BJ (cell line): ENCODE results near the gene SS18L1. TPM values are rescaled to one million over a fixed set of nuclear protein-coding genes. Genes with fewer than 3 reads are reported as not detected.

Experiments
- CTCF ChIA-PET: fragments of 350-600 bp; formaldehyde crosslinking; extraction: SDS; loops from one replicate; lab custom pipeline; 2021; ENCODE audit warnings: antibody characterized with exemption, inconsistent platforms; lab: Yijun Ruan, JAX
- POLR2A ChIA-PET: fragments of 300-600 bp; sonication (Branson Sonifier 250); formaldehyde crosslinking; extraction: SDS; loops from one replicate; lab custom pipeline; 2021; ENCODE audit warnings: antibody characterized with exemption; lab: Charles Lee
- DNase-seq: peaks from one replicate; pipeline ENCODE4 v3.0.0-alpha.2; 2011; ENCODE audit warnings: low read depth
- H3K27me3 ChIP-seq: 2 replicates; pipeline ENCODE4 v1.6.0; 2011; ENCODE audit warnings: low read length; ENCODE audit not compliant: control insufficient read depth, insufficient read depth
- H3K36me3 ChIP-seq: 2 replicates; pipeline ENCODE4 v1.5.1; 2011; ENCODE audit warnings: low read length; ENCODE audit not compliant: control insufficient read depth, insufficient read depth
- H3K4me3 ChIP-seq: 2 replicates; pipeline ENCODE4 v1.5.1; 2011; ENCODE audit warnings: low read depth, mild to moderate bottlenecking, control low read depth, low read length
- polyA plus RNA-seq: library from polyadenylated mRNA; depleted of rRNA; stranded (reverse); fragments of >200 nt; gene quantifications from 2 replicates; pipeline ENCODE4 v1.2.3, GENCODE V29; 2011
- TF ChIP-seq, protein P1 (sequence below): IDR thresholded peaks from 2 replicates; pipeline ENCODE4 v1.5.1; 2011; ENCODE audit warnings: low read depth, mild to moderate bottlenecking, control low read depth, inconsistent platforms, low read length, moderate library complexity; ENCODE audit not compliant: insufficient read depth

SS18L1 gene
- polyA plus RNA-seq, 1 experiment, result 6.7 TPM

- H3K36me3 ChIP-seq, result peaks cover 41% of the 10 kb centered on the region
- CTCF ChIA-PET, result interaction anchor here (0.7 to 4.1 kb wide), 9 partner anchors 9 to 133 kb away, joined by 3 to 33 read pairs (median 5); no protein-coding TSS in a partner anchor
Observed at GRCh38 chr20:62138204-62138543, 5.4 kb upstream of the SS18L1 start.

GRCh38 chr20:62138912-62139311 lies 4.7 kb upstream of the SS18L1 start:
- Histone ChIP-seq H3K36me3 (peaks cover 35% of the 10 kb centered on the region), H3K27me3 (no peaks in the 10 kb centered on the region), H3K4me3 (no peak overlapping the region)
- TF ChIP-seq, protein P1, sequence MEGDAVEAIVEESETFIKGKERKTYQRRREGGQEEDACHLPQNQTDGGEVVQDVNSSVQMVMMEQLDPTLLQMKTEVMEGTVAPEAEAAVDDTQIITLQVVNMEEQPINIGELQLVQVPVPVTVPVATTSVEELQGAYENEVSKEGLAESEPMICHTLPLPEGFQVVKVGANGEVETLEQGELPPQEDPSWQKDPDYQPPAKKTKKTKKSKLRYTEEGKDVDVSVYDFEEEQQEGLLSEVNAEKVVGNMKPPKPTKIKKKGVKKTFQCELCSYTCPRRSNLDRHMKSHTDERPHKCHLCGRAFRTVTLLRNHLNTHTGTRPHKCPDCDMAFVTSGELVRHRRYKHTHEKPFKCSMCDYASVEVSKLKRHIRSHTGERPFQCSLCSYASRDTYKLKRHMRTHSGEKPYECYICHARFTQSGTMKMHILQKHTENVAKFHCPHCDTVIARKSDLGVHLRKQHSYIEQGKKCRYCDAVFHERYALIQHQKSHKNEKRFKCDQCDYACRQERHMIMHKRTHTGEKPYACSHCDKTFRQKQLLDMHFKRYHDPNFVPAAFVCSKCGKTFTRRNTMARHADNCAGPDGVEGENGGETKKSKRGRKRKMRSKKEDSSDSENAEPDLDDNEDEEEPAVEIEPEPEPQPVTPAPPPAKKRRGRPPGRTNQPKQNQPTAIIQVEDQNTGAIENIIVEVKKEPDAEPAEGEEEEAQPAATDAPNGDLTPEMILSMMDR, result no peak
- POLR2A ChIA-PET, result no interaction called here
- CTCF ChIA-PET, result interaction anchor here (1.0 to 4.1 kb wide), 5 partner anchors 16 to 128 kb away, joined by 3 to 33 read pairs (median 10); no protein-coding TSS in a partner anchor
- no peak for DNase-seq

More at GRCh38 chr20:62138204-62138543, 5.4 kb upstream of the SS18L1 start:
- Histone ChIP-seq H3K4me3 (no peak overlapping the region), H3K27me3 (no peaks in the 10 kb centered on the region)
- POLR2A ChIA-PET, result no interaction called here
- no peak for DNase-seq
- TF ChIP-seq, protein P1, result no peak

GRCh38 chr20:62139636-62140035 lies 3.9 kb upstream of the SS18L1 start:
- CTCF ChIA-PET, result interaction anchor here (3.2 kb wide), 1 partner anchor 114 kb away, joined by 12 read pairs; no protein-coding TSS in a partner anchor
- Histone ChIP-seq H3K36me3 (peaks cover 33% of the 10 kb centered on the region), H3K27me3 (no peaks in the 10 kb centered on the region), H3K4me3 (no peak overlapping the region)
- POLR2A ChIA-PET, result no interaction called here
- DNase-seq, result no peak
- TF ChIP-seq, protein P1, result no peak

GRCh38 chr20:62141043-62141396 lies 2.5 kb upstream of the SS18L1 start:
- TF ChIP-seq, protein P1, result no peak
- POLR2A ChIA-PET, result no interaction called here
- DNase-seq, result no peak
- no peak overlapping the region for H3K4me3 ChIP-seq
- H3K27me3 ChIP-seq, result no peaks in the 10 kb centered on the region
- peaks cover 27% of the 10 kb centered on the region for H3K36me3 ChIP-seq
- CTCF ChIA-PET, result interaction anchor here (0.7 to 3.2 kb wide), 4 partner anchors 72 to 130 kb away, joined by 3 to 12 read pairs (median 8); no protein-coding TSS in a partner anchor

DNA sequence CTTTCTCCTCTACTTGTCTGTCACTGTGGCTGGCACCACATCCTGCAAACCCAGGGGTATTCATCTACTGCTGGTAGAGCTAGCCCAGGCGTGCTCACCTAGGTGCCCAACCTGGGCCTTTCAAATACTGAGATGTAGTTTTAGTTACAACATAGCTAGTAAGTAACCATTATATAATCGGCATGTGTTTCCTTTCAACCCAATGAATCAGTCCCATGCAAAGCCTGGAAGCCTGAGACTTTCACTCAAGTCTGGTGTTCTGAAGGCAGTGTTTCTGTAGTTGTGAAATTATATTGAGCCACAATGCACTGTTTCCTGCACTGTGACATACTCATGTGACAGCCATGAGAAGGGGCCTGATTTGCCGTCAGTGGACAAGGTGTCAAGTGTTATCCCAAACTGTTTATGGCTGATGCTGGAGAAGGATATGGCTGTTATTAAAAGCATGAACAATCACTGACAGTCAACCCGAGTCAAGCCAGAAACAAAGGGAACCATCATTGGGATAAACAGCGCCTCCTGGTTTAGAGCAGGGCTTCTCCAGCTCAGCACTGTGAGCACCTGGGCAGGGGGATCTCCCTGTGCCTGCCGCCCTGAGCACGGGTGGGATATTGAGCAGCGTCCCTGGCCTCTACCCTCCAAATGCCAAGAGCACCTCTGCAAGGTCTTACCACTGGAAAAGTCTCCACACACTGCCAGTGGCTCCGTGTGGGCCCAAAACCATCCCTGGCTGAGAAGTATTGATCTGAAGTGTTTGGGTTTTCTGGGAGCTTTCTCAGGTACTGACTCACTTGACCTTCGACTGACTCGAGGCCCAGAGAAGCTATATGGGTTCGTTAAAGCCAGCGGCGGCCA lies 1.9 kb upstream of the SS18L1 start:
- Histone ChIP-seq H3K27me3 (no peaks in the 10 kb centered on the region), H3K36me3 (peaks cover 25% of the 10 kb centered on the region), H3K4me3 (peak overlapping the region; percentile 69)
- ChIA-PET POLR2A (no interaction called here), CTCF (interaction anchor here (0.7 to 3.2 kb wide), 4 partner anchors 73 to 131 kb away, joined by 3 to 12 read pairs (median 8); no protein-coding TSS in a partner anchor)
- no peak for DNase-seq
- TF ChIP-seq, protein P1, result peak; percentile 43
